HL-60 (cell line): ENCODE data around the gene MCM7.

ENCODE experiments used
- GABPA ChIP-seq: IDR thresholded peaks from 2 replicates; pipeline ENCODE4 v1.6.1; 2012; ENCODE audit warnings: low read depth
- TF ChIP-seq, protein P1 (sequence below): IDR thresholded peaks from 2 replicates; pipeline ENCODE4 v1.6.1; 2012; ENCODE audit warnings: low read depth; ENCODE audit not compliant: insufficient replicate concordance
- TF ChIP-seq, protein P2 (sequence below): IDR thresholded peaks from one replicate; pipeline ENCODE4 v1.5.1; 2011; ENCODE audit warnings: low read length, control low read depth, inconsistent platforms; ENCODE audit not compliant: insufficient read depth

DNA sequence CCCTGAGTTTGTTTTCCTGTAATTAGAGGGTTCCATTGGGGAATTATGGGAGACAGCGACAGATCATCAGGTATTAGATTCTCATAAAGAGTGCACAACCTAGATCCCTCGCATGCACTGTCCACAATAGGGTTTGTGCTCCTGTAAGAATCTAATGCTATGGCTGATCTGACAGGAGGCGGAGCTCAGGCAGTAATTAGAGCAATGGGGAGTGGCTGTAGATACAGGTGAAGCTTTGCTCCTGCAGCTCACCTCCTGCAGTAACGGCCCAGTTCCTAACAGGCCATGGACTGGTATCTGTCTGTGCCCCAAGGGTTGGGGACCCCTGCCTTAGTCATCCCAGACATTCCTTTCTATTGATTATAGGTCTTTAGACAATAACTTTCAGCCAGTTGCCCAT lies 52.5 kb downstream of the MCM7 start:
- TF ChIP-seq, protein P1, sequence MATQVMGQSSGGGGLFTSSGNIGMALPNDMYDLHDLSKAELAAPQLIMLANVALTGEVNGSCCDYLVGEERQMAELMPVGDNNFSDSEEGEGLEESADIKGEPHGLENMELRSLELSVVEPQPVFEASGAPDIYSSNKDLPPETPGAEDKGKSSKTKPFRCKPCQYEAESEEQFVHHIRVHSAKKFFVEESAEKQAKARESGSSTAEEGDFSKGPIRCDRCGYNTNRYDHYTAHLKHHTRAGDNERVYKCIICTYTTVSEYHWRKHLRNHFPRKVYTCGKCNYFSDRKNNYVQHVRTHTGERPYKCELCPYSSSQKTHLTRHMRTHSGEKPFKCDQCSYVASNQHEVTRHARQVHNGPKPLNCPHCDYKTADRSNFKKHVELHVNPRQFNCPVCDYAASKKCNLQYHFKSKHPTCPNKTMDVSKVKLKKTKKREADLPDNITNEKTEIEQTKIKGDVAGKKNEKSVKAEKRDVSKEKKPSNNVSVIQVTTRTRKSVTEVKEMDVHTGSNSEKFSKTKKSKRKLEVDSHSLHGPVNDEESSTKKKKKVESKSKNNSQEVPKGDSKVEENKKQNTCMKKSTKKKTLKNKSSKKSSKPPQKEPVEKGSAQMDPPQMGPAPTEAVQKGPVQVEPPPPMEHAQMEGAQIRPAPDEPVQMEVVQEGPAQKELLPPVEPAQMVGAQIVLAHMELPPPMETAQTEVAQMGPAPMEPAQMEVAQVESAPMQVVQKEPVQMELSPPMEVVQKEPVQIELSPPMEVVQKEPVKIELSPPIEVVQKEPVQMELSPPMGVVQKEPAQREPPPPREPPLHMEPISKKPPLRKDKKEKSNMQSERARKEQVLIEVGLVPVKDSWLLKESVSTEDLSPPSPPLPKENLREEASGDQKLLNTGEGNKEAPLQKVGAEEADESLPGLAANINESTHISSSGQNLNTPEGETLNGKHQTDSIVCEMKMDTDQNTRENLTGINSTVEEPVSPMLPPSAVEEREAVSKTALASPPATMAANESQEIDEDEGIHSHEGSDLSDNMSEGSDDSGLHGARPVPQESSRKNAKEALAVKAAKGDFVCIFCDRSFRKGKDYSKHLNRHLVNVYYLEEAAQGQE: no peak
- TF ChIP-seq GABPA: no peak
- TF ChIP-seq, protein P2, sequence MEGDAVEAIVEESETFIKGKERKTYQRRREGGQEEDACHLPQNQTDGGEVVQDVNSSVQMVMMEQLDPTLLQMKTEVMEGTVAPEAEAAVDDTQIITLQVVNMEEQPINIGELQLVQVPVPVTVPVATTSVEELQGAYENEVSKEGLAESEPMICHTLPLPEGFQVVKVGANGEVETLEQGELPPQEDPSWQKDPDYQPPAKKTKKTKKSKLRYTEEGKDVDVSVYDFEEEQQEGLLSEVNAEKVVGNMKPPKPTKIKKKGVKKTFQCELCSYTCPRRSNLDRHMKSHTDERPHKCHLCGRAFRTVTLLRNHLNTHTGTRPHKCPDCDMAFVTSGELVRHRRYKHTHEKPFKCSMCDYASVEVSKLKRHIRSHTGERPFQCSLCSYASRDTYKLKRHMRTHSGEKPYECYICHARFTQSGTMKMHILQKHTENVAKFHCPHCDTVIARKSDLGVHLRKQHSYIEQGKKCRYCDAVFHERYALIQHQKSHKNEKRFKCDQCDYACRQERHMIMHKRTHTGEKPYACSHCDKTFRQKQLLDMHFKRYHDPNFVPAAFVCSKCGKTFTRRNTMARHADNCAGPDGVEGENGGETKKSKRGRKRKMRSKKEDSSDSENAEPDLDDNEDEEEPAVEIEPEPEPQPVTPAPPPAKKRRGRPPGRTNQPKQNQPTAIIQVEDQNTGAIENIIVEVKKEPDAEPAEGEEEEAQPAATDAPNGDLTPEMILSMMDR: no peak
